Breast epithelium (tissue), 4 donors: Measurements from ENCODE around the gene EPHA3. TPM values are rescaled to one million over a fixed set of nuclear protein-coding genes. Genes with fewer than 3 reads are reported as not detected.

ENCODE experiments used
- DNase-seq, 2 donors: peaks; one replicate each; pipeline ENCODE4 v3.0.0-alpha.2; 2019; ENCODE audit warnings: low spot score in 2 of 2
- H3K27ac ChIP-seq, 2 donors: fragments of 200-600 bp; sonication (generic) in 1 of 2; one replicate each; pipeline ENCODE4 v1.5.1; 2016 to 2019; ENCODE audit warnings: mild to moderate bottlenecking in 1 of 2
- H3K27me3 ChIP-seq, 2 donors: fragments of 200-600 bp; sonication (generic) in 1 of 2; one replicate each; pipeline versions ENCODE4 v1.5.1 to v1.6.0; 2017 to 2019; ENCODE audit warnings: control low read depth in 1 of 2, mild to moderate bottlenecking in 1 of 2
- H3K36me3 ChIP-seq: fragments of 200-600 bp; one replicate; pipeline ENCODE4 v1.5.1; 2019
- H3K4me1 ChIP-seq, 2 donors: fragments of 200-600 bp; sonication (generic); one replicate each; pipeline ENCODE4 v1.5.1; 2016 to 2019; ENCODE audit warnings: control low read depth in 1 of 2
- H3K4me3 ChIP-seq, 3 donors: fragments of 200-600 bp; sonication (generic); 1 replicate in 2 of 3; 2 replicates in 1 of 3; pipeline ENCODE4 v1.5.1; 2016 to 2019; ENCODE audit warnings: mild to moderate bottlenecking in 3 of 3, moderate library complexity in 2 of 3
- H3K9me3 ChIP-seq, 2 donors: fragments of 200-600 bp; sonication (generic) in 1 of 2; one replicate each; pipeline ENCODE4 v1.5.1; 2016 to 2019; ENCODE audit warnings: control low read depth in 1 of 2
- CTCF ChIP-seq, 3 donors: fragments of 450-650 bp; IDR thresholded peaks; one replicate each; pipeline ENCODE4 v1.5.1; 2016 to 2017; ENCODE audit warnings: antibody characterized with exemption in 3 of 3, mild to moderate bottlenecking in 3 of 3, moderate library complexity in 3 of 3
- POLR2A ChIP-seq: fragments of 450-650 bp; IDR thresholded peaks from one replicate; pipeline ENCODE4 v1.6.1; 2016; ENCODE audit warnings: antibody characterized with exemption, mild to moderate bottlenecking, moderate library complexity
- POLR2AphosphoS5 ChIP-seq, 3 donors: sonication (generic); formaldehyde crosslinking; IDR thresholded peaks; one replicate each; pipeline ENCODE4 v1.6.1; 2017; ENCODE audit warnings: antibody characterized with exemption in 3 of 3
- intact Hi-C: fragments of 100-400 bp; cut with DNase I; formaldehyde crosslinking; loops from one replicate; pipeline ENCODE4 v1.15.1; 2023; ENCODE audit warnings: low total_unique reads
- total RNA-seq, 3 donors: library from RNA; depleted of rRNA; stranded (reverse); fragments of >200 nt; gene quantifications; one replicate each; pipeline ENCODE4 v1.1.0, GENCODE V29; 2016

EPHA3 gene
- total RNA-seq, 3 donors from 2014 or later: 1.0 to 3.9 (median 3.7) TPM

GRCh38 chr3:89411201-89411600, 303.8 kb downstream of the EPHA3 start:
- no peak for DNase-seq
- Histone ChIP-seq H3K27me3 (no peaks in the 10 kb centered on the region), H3K36me3 (no peaks in the 10 kb centered on the region), H3K4me1 (no peaks in the 10 kb centered on the region), H3K27ac (no peak overlapping the region), H3K9me3 (no peaks in the 10 kb centered on the region), H3K4me3 (no peak overlapping the region)
- TF ChIP-seq POLR2A: no peak
- TF ChIP-seq POLR2AphosphoS5 (IDR thresholded peaks at IDR 0.05): no peak
- TF ChIP-seq CTCF (IDR thresholded peaks at IDR 0.05): no peak
- intact Hi-C loops: no loop called here

- H3K27me3 ChIP-seq: no peaks in the 10 kb centered on the region
- DNase-seq: no peak
- H3K4me3 ChIP-seq: no peak overlapping the region
- H3K9me3 ChIP-seq: no peaks in the 10 kb centered on the region
- H3K4me1 ChIP-seq: no peaks in the 10 kb centered on the region
- TF ChIP-seq CTCF (IDR thresholded peaks at IDR 0.05): no peak
- no peak for TF ChIP-seq POLR2A
- no peak for TF ChIP-seq POLR2AphosphoS5 (IDR thresholded peaks at IDR 0.05)
- H3K27ac ChIP-seq: no peak overlapping the region
- H3K36me3 ChIP-seq: no peaks in the 10 kb centered on the region
- intact Hi-C loops: no loop called here
Observed at GRCh38 chr3:89414270-89414669, 306.8 kb downstream of the EPHA3 start.

- Histone ChIP-seq H3K27ac (no peak overlapping the region), H3K4me1 (no peaks in the 10 kb centered on the region), H3K36me3 (no peaks in the 10 kb centered on the region), H3K27me3 (no peaks in the 10 kb centered on the region), H3K9me3 (no peaks in the 10 kb centered on the region), H3K4me3 (no peak overlapping the region)
- intact Hi-C loops: no loop called here
- TF ChIP-seq CTCF (IDR thresholded peaks at IDR 0.05) (no peak), POLR2A (no peak), POLR2AphosphoS5 (IDR thresholded peaks at IDR 0.05) (no peak)
- DNase-seq: no peak
Observed at GRCh38 chr3:89419647-89420241, 312.3 kb downstream of the EPHA3 start.

- Histone ChIP-seq H3K4me3 (no peak overlapping the region), H3K4me1 (no peaks in the 10 kb centered on the region), H3K27me3 (no peaks in the 10 kb centered on the region), H3K27ac (no peak overlapping the region), H3K36me3 (no peaks in the 10 kb centered on the region), H3K9me3 (no peaks in the 10 kb centered on the region)
- TF ChIP-seq POLR2A (no peak), CTCF (IDR thresholded peaks at IDR 0.05) (no peak), POLR2AphosphoS5 (IDR thresholded peaks at IDR 0.05) (no peak)
- no peak for DNase-seq
- intact Hi-C loops: no loop called here
Observed at GRCh38 chr3:89426060-89426459, 318.6 kb downstream of the EPHA3 start.

GRCh38 chr3:89434621-89435380, 327.4 kb downstream of the EPHA3 start:
- TF ChIP-seq POLR2A (no peak), POLR2AphosphoS5 (IDR thresholded peaks at IDR 0.05) (no peak), CTCF (IDR thresholded peaks at IDR 0.05) (no peak)
- Histone ChIP-seq H3K4me1 (no peaks in the 10 kb centered on the region), H3K4me3 (no peak overlapping the region), H3K9me3 (no peaks in the 10 kb centered on the region), H3K27me3 (no peaks in the 10 kb centered on the region), H3K36me3 (no peaks in the 10 kb centered on the region), H3K27ac (no peak overlapping the region)
- no peak for DNase-seq
- intact Hi-C loops: no loop called here
